MV-4-11 (cell line): ENCODE results near the gene C22orf39.
A peak's percentile ranks its signal among the peaks of the same experiment; 100 is the strongest.

ENCODE experiments used
- DNase-seq: peaks from one replicate; lab custom pipeline; 2025; lab: John Stamatoyannopoulos, UW

C22orf39 gene

DNA sequence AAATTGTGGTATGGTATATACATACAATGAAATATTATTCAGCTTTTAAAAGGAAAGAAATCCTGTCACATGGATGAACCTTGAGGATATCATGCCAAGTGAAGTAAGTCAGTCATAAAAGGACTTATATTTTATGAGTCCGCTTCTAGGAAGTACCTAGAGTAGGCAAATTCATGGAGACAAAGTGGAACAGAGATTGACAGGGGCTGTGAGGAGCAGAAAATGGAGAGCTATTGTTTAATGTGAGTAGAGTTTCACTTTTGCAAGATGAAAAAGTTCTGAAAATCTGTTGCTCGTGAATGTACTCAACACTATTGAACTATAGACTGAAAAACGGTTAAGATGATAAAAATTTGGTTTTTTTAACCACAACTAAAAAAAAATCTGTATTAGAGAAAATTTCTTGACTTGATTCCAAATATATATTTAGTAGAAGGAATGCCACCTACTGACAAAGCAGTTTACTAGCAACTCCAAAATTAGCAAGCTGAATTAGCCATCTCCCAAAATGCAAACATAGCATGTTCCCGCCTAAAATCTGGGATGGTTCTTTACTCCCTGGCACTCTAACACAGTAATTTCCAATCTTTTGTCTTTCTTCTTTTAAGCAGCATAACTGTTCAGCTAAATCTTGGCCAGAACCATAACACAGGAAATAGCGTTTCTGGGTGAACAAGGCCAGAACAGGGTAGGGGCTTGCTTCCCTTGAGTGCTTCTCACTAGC lies 30.0 kb upstream of the C22orf39 start:
- DNase-seq: no peak

- DNase-seq: no peak
Observed at GRCh38 chr22:19476023-19476422, 28.5 kb upstream of the C22orf39 start.

DNA sequence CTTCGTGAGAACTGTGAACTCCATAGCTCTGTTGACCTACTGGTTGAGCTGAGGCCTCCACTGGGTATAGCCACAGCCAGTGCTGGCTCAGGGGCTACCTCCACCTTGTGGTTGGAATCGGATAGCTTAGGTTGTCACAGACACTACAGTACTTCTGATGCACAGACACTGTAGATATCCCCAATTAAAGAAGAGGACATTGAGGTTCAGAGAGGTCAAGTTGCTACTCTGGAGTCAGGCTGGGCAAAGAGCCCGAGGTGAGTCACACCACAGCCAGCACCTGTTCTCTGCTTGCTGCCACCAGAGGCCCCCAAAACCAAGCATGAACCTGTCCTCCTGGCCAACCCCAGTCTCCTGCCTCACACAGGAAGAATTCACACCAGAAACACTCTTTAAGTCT lies 26.1 kb upstream of the C22orf39 start:
- no peak for DNase-seq

GRCh38 chr22:19472233-19472632 lies 24.7 kb upstream of the C22orf39 start:
- no peak for DNase-seq

GRCh38 chr22:19471572-19471971 lies 24.1 kb upstream of the C22orf39 start:
- no peak for DNase-seq

- DNase-seq: no peak
Observed at GRCh38 chr22:19470010-19470409, 22.5 kb upstream of the C22orf39 start.

GRCh38 chr22:19469421-19469820 lies 21.9 kb upstream of the C22orf39 start:
- no peak for DNase-seq

DNA sequence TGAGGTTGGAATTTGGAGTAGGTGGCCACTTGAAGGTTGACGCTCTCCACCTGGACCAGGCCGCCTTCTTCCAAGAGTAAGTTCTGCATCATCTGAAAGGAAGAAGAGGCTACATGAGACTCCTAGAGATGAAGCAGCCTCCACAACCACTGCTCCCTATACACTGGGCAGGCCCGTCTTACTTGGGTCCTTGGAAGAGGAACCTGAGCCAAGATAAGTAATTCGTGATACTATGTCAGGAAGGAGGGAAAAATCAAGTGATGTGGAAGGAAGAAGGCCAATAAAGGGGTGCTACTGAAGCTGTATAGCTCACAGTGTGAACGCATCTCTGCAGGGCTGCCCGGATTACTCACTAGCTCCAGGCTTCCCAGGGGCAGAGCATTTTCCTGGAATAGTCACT lies 20.4 kb upstream of the C22orf39 start:
- no peak for DNase-seq

DNA sequence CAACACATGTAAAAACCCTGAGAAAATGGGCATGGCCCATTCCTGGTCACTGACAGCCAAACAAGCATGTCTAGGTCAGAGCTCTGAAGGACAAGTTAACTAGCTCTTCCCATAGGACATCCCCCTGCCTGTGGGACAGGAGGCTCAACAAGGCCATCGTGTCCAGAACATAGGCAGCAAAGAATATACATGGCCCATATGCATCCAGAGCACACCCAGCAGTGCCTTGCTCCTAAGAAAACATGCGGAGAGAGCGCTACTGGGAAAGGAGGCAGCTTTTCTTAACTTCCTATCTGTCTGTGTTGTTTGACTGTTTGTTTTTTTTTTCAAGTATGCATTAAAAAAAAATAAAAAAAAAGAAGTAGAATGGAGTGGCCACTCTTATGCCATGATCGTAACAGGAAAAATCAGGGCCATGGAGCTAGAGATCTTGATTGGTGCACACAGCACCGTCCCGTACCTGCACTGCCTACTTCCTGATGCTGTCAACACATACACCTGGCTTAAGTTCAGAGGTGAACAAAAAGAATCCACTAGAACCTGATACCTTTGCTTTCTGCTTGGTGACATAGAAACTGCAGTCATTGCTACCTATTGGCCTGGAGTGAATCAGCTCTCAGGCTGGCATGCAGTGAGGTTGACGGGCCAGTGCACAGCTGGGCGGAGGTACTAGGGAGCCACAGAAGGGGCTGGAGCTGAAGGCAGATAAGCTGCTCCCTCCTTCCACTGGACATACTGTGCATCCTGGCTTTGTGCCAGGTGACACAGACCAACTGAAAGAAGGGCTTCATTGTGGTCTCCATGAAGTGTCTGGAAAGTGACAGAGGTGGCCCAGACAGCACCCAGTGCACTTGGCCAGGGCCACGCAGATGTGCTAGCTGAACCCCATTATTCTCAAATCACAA lies 19.6 kb upstream of the C22orf39 start:
- DNase-seq: no peak

DNA sequence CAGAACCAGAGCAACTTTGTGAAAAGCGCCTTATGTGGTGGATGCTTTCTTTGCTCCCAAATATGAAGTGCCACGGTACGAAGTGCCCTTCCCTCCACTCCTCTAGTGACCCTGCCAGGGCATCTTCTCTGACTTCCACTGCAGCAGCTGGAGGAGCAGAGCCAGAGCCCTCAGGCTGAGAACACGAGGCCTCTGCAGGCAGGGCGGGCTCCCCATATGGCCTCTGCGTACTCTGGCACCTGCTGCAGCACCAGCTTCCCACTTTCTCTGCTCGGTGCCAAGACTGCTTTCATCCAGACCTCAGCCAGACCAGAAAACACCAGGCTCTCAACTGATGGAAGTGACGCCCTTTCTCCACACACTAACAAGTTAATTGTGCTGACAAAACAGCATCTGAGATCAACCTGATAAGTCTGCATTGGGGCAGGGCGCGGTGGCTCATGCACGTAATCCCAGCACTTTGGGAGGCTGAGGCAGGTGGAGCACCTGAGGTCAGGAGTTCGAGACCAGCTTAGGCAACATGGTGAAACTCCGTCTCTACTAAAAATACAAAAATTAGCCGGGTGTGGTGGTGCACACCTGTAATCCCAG lies 18.7 kb upstream of the C22orf39 start:
- no peak for DNase-seq

- DNase-seq: no peak
Observed at GRCh38 chr22:19464975-19465374, 17.5 kb upstream of the C22orf39 start.

GRCh38 chr22:19464546-19464945 lies 17.0 kb upstream of the C22orf39 start:
- no peak for DNase-seq

DNA sequence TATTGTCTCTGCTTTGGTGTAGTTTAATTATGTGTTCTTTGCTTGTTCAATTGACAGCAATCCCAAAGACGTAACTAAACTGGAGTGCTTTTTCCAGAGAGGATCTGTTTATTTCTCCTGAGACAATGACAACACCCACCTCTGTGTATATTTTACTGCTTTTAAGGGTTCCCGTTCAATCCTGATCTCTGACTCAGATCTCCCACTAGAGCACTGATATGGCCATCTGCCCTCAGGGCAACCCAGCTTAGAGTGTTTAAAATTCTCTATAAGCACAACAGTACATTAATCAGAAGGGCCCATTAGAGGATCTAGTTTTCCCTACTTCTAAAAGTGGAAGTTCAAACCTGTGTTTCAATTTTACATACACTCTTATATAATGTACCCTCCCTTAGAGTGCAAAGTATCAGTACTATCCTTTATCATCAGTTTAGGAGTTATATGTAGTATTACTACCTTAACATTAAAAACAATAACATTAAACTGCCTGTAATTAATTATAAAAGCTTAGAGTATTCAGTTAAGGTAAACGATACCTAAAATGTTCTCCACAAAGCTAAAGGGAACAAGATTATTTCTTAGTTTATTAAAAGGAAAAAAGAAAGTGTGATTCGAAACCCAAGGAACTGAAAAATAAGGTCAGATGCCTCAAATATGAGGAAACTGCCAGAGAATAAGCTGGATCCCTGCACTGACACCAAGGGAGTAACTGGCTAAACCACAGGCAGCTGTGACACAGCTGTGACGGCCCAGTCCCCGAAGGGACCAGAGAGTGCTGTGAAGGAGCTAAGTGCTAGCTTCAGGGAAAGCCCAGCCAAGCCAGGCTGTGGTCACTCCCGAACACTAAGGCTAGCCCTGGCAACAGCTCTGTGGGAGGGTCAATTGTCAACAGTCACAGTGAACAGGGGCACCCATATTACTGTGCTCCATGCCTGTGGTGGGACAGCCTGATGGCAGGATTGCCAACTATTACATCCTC lies 16.3 kb upstream of the C22orf39 start:
- peak; percentile 80 for DNase-seq

DNA sequence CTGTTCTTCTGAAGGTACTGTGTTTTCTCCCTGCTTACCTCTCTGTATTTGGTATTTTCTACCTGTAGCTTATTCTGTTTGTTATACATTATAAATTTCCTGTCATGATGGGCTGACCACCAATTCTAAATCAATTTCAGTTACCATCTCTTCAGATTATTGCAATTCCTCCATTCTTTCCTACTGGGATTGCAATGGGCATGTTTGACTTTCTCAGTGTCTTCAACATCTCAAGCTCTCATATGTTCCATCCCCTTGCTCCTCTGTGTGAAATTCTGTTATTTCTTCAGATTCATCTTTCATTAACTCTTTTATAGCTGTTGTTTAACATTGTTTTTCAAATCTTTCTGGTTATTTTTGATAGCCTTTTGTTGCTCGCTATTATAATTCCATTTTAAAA lies 15.5 kb upstream of the C22orf39 start:
- no peak for DNase-seq

DNA sequence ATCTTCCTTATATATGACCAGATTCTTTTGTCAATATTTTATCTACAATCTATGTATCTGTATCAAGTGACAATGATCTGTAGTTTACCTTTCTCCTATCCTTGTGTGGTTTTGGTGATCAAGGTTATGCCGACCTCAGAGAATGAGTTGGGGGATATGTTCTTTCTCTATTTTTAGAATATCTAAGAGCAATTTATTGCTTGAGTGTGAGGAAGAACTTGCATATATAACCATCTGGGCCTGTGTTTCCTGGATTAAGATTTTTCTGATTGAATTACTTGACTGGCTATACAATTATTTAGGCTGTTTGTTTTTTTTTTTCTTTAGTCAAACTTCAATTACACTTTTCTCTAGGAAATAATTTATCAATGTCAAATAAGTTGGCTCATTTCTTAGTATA lies 14.0 kb upstream of the C22orf39 start:
- no peak for DNase-seq

DNA sequence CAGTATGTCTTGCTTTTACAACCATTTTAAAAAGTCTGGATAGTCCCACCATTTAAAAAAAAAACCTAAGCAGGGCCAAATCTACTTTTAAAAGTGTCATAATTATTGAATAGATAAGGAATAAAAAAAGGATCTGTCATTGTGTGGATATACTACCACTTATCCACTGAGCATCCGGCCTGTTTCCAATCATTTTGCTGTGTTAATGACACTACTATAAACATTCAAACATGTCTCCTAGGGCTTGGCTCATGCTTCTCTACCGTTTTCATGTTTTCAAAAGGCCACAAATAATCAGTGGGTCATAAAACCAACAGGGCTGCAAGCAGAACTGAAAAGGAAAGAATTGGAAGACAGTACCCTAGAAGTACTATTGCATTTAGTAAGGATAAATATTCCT lies 12.5 kb upstream of the C22orf39 start:
- DNase-seq: no peak

- DNase-seq: no peak
Observed at GRCh38 chr22:19457828-19458428, 10.4 kb upstream of the C22orf39 start.

DNA sequence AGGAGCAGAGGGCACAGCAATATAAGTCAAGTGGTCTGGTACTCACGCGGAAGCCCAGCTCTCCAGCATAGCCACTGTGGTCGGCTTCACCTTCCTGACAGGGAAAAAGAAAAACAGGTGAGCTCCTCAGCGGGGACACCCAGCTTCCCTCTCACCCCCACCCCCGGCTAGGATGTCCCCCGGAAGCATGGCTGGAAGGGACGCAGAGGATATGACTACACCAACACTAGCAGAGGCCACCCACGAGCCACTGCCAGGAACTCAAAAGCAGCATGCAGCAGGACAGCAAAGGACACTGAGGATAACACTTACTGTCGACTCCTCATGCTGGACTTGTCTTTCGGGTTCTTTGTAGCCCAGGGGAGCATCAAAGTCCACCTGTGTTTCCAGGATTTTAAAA lies 9.0 kb upstream of the C22orf39 start:
- no peak for DNase-seq

DNA sequence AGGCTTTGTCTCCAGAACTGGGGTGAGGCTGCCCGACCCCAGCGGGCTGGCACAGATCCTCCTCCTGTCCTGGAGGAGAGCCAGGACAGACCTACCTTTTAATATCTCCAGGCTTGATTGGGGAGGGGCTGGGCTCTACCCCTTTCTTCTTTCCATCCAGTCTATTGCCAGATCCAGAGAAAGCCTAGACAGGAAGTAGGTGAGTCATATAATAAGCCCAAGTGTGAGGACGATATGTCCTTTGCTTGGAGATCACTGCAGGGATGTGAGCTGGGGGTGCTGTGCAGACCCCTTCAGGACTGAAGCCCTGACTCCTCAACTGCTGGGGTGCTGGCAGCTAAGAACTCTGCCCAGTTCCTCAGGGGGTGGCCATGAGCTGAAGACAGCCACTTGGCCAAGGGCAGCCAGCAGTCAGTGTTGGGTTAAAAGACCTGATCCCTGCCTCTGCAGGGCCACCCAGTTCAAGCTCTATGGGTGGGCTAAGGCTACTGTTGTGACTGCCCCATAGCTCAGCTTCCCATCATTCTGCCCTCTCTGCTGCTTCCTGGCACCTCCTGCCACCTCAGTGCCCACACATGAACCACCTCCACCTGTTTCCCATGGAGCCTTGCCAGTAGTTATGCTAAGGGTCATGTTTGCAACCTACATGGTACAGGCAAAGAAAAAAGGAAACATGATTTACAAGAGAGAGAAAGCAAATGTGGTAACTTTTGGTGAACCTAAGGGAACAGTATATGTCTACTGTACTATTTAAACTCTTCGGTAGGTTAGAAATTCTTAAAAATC lies 8.3 kb upstream of the C22orf39 start:
- no peak for DNase-seq

DNA sequence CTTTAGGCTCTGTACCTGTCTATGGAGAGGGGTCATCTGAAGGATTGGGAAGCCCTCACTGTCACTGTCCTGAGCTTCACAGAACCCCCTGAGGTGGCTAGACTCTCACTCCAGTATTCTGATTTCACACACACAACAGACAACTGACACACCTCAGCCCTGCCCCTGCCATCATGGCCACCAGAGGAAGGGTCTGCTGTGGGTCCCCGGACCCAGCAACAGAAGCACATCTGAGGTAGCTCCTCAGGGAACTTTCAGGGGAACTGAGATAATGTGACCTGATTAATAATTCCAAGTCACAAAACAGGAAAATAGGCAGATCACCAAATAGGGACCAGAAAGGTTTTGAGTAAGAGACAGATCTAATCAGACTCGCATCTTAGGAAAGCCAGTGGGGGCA lies 7.5 kb upstream of the C22orf39 start:
- DNase-seq: no peak

DNA sequence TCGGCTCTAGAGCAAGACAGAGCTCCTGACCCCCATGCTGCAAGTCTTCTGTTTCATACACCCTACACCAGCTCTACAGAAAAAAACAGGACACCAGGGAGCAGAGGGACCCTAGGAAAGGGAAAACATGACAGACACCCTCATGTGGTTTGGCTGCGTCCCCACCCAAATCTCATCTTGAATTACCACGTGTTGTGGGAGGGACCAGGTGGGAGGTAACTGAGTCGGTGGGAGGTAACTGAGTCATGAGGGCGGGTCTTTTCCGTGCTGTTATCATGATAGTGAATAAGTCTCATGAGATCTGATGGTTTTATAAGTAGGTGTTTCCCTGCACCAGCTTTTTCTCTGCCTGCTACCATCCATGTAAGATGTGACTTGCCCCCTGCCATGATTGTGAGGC lies 6.6 kb upstream of the C22orf39 start:
- DNase-seq: no peak
